DMS114 treated with DMSO at 0.1 percent for 48 hours (cell line): ENCODE data around the gene ZC3H4.

Experiments
- DNase-seq: peaks from one replicate; lab custom pipeline; 2025; ENCODE audit not compliant: unreplicated experiment; lab: John Stamatoyannopoulos, UW

The ZC3H4 gene

GRCh38 chr19:47022541-47023447, 90.8 kb downstream of the ZC3H4 start:
- DNase-seq = no peak

GRCh38 chr19:47022140-47022536, 91.4 kb downstream of the ZC3H4 start:
- no peak for DNase-seq

GRCh38 chr19:47021536-47022139, 91.9 kb downstream of the ZC3H4 start:
- DNase-seq = no peak

GRCh38 chr19:47020992-47021496, 92.5 kb downstream of the ZC3H4 start:
- no peak for DNase-seq

GRCh38 chr19:47020132-47020805, 93.3 kb downstream of the ZC3H4 start:
- no peak for DNase-seq

GRCh38 chr19:47019431-47020041, 94.0 kb downstream of the ZC3H4 start, which contains the start of gene NPAS1:
Gene NPAS1, plus strand, starts transcription at chr19:47019837. Its CDS starts 1,211 bp downstream, at chr19:47021048.
- DNase-seq = no peak

GRCh38 chr19:47018923-47019322, 94.7 kb downstream of the ZC3H4 start:
- no peak for DNase-seq
